GM12878 (cell line): Measurements from ENCODE around the gene MAGI1. TPM values are rescaled to one million over a fixed set of nuclear protein-coding genes. Genes with fewer than 3 reads are reported as not detected.

Source experiments
- ATAC-seq: fragments of 200-7000 bp; cut with Tn5 transposase; 3 replicates; pipeline ENCODE4 v1.9.1; 2020; ENCODE audit warnings: mild to moderate bottlenecking, moderate library complexity
- BruUV-seq: library from RNA; stranded (reverse); fragments of 400-500 nt; replicated peaks from 2 replicates; lab custom pipeline; 2021; lab: Mats Ljungman, UMichigan
- CTCF ChIA-PET: fragments of 300-600 bp; sonication (Branson Sonifier 250); formaldehyde crosslinking; extraction: SDS; loops from one replicate; lab custom pipeline; 2021; ENCODE audit warnings: inconsistent platforms; lab: Yijun Ruan, JAX
- POLR2A ChIA-PET: fragments of 350-600 bp; formaldehyde crosslinking; extraction: SDS; loops from one replicate; lab custom pipeline; 2021; ENCODE audit warnings: inconsistent platforms; lab: Charles Lee
- RAD21 ChIA-PET: fragments of 300-600 bp; sonication (Branson Sonifier 250); formaldehyde crosslinking; loops from one replicate; lab custom pipeline; 2023; ENCODE audit warnings: antibody characterized with exemption; ENCODE audit not compliant: unreplicated experiment; lab: Charles Lee
- SMC1A ChIA-PET: fragments of 300-600 bp; sonication (Branson Sonifier 250); formaldehyde crosslinking; loops from one replicate; lab custom pipeline; 2023; ENCODE audit not compliant: unreplicated experiment, uncharacterized antibody; lab: Charles Lee
- DNase-seq: peaks from one replicate; pipeline ENCODE4 v3.0.0-alpha.2; 2011; ENCODE audit warnings: low read depth, low spot score
- FAIRE-seq: peaks from 3 replicates; lab custom pipeline; 2011; peaks lifted over from hg19 to GRCh38; lab: Jason Lieb, UNC
- H2AFZ ChIP-seq: 2 replicates; pipeline ENCODE4 v1.6.0; 2011; ENCODE audit warnings: low read depth, low read length, control low read depth; ENCODE audit not compliant: control insufficient read depth
- H3K27ac ChIP-seq: 2 replicates; pipeline ENCODE4 v1.5.1; 2011; ENCODE audit warnings: control low read depth; ENCODE audit not compliant: control insufficient read depth, insufficient read depth
- H3K27me3 ChIP-seq, 2 experiments: replicated peaks in 1 of 2; 2 replicates each; pipeline versions ENCODE4 v1.6.0 to v1.6.1; 2011; ENCODE audit warnings: low read length in 1 of 2; ENCODE audit not compliant: control insufficient read depth in 2 of 2, insufficient read depth in 2 of 2
- H3K36me3 ChIP-seq, 2 experiments: 2 replicates each; pipeline ENCODE4 v1.5.1; 2011; ENCODE audit warnings: low read length in 1 of 2; ENCODE audit not compliant: control insufficient read depth in 2 of 2, insufficient read depth in 2 of 2
- H3K4me1 ChIP-seq: 2 replicates; pipeline ENCODE4 v1.6.1; 2011; ENCODE audit warnings: mild to moderate bottlenecking, low read length, moderate library complexity, mixed read lengths; ENCODE audit not compliant: control insufficient read depth, insufficient read depth
- H3K4me2 ChIP-seq: 2 replicates; pipeline ENCODE4 v1.6.0; 2011; ENCODE audit warnings: control low read depth; ENCODE audit not compliant: control insufficient read depth, insufficient read depth
- H3K4me3 ChIP-seq: fragments of 200-600 bp; sonication (generic); 2 replicates; pipeline ENCODE4 v1.5.1; 2016
- H3K79me2 ChIP-seq: 2 replicates; pipeline ENCODE4 v1.6.0; 2011; ENCODE audit warnings: low read length; ENCODE audit not compliant: control insufficient read depth, insufficient read depth
- H3K9ac ChIP-seq: 2 replicates; pipeline ENCODE4 v1.8.0; 2011; ENCODE audit warnings: low read length, control low read depth, mixed read lengths; ENCODE audit not compliant: control insufficient read depth, insufficient read depth
- H3K9me3 ChIP-seq: replicated peaks from 3 replicates; pipeline ENCODE4 v1.5.1; 2011; ENCODE audit warnings: mild to moderate bottlenecking, low read length; ENCODE audit not compliant: control insufficient read depth, insufficient read depth
- H4K20me1 ChIP-seq: 2 replicates; pipeline ENCODE4 v1.6.0; 2011; ENCODE audit not compliant: control insufficient read depth, insufficient read depth
- BHLHE40 ChIP-seq, 2 experiments: fragments of 450-650 bp in 1 of 2; IDR thresholded peaks; 2 replicates each; pipeline ENCODE4 v1.6.1; 2011 to 2017; ENCODE audit warnings: low read depth in 2 of 2, borderline replicate concordance in 1 of 2, improper control_type of control experiment in 1 of 2, low read length in 1 of 2, mild to moderate bottlenecking in 1 of 2
- FOXM1 ChIP-seq: IDR thresholded peaks from 2 replicates; pipeline ENCODE4 v1.6.1; 2012; ENCODE audit warnings: low read depth, mild to moderate bottlenecking, inconsistent platforms, low read length, moderate library complexity
- MEF2A ChIP-seq: IDR thresholded peaks from 2 replicates; pipeline ENCODE4 v1.6.1; 2011; ENCODE audit warnings: low read depth, mild to moderate bottlenecking, low read length, moderate library complexity; ENCODE audit not compliant: insufficient read depth
- MTA2 ChIP-seq: fragments of 450-650 bp; IDR thresholded peaks from 2 replicates; pipeline ENCODE4 v1.6.1; 2016; ENCODE audit warnings: low read depth, mild to moderate bottlenecking, moderate library complexity
- NFYA ChIP-seq: IDR thresholded peaks from 2 replicates; pipeline ENCODE4 v1.6.1; 2011; ENCODE audit warnings: low read depth, mild to moderate bottlenecking, low read length, improper control_type of control experiment, borderline replicate concordance
- PAX5 ChIP-seq: IDR thresholded peaks from 2 replicates; pipeline ENCODE4 v1.6.1; 2011; ENCODE audit warnings: low read depth, low read length, borderline replicate concordance
- RBBP5 ChIP-seq: fragments of 200-600 bp; sonication (generic); conservative IDR thresholded peaks from 2 replicates; pipeline ENCODE4 v1.6.1; 2016
- SMAD1 ChIP-seq: fragments of 450-650 bp; IDR thresholded peaks from 2 replicates; pipeline ENCODE4 v1.6.1; 2018; ENCODE audit warnings: mild to moderate bottlenecking, low read depth; ENCODE audit not compliant: partially characterized antibody
- ZNF274 ChIP-seq: IDR thresholded peaks from one replicate; pipeline ENCODE4 v1.8.0; 2011; ENCODE audit not compliant: insufficient read length, insufficient read depth
- ZNF622 ChIP-seq: fragments of 450-650 bp; IDR thresholded peaks from 2 replicates; pipeline ENCODE4 v1.6.1; 2017; ENCODE audit warnings: mild to moderate bottlenecking, inconsistent platforms
- WGBS: methylation state at CpG from one replicate; pipeline ENCODE4 v1.1.6; 2016; ENCODE audit warnings: low lambda C conversion rate; ENCODE audit not compliant: insufficient replicate concordance, insufficient coverage; ENCODE audit errors: missing lambda C conversion rate; 5-methylcytosine and 5-hydroxymethylcytosine counted together
- in situ Hi-C: fragments of 300-500 bp; cut with MboI; formaldehyde crosslinking; loops from 9 replicates; pipeline ENCODE4 v1.14.3; 2018; ENCODE audit warnings: mixed read lengths
- intact Hi-C: fragments of 100-400 bp; cut with micrococcal nuclease; formaldehyde crosslinking; loops from one replicate; pipeline ENCODE4 v1.14.2; 2022; ENCODE audit not compliant: unreplicated experiment
- polyA plus RNA-seq, 11 experiments: library from polyadenylated mRNA; depleted of rRNA in 4 of 11; unstranded in 6 of 11; stranded (reverse) in 5 of 11; fragments of >200 nt; fragmentation: Nextera tagmentation in 4 of 11; fragmentation: Illumina TruSeq in 1 of 11; extraction: Ambion mirVana in 4 of 11; extraction: Trizol in 1 of 11; gene quantifications; 1 replicate in 1 of 11; 2 replicates in 10 of 11; pipeline versions ENCODE4 v1.2.1 to v1.2.3, GENCODE V29; 2011 to 2016; ENCODE audit warnings: inconsistent platforms in 2 of 11, missing spikeins in 2 of 11, low read depth in 1 of 11
- total RNA-seq, 4 experiments: library from RNA; depleted of rRNA in 3 of 4; stranded (reverse); fragments of >200 nt in 3 of 4; fragmentation: Illumina TruSeq in 1 of 4; extraction: Trizol in 1 of 4; gene quantifications; 2 replicates each; pipeline versions ENCODE4 v1.2.1 to v1.2.3, GENCODE V29; 2013 to 2021
- TF ChIP-seq, protein P1 (sequence below), 3 experiments: IDR thresholded peaks in 2 of 3; conservative IDR thresholded peaks in 1 of 3; 2 replicates each; pipeline ENCODE4 v1.5.1; 2011; ENCODE audit warnings: low read depth in 3 of 3, low read length in 3 of 3, mild to moderate bottlenecking in 3 of 3, control low read depth in 2 of 3, moderate library complexity in 2 of 3, inconsistent platforms in 1 of 3, mixed read lengths in 1 of 3; ENCODE audit not compliant: control insufficient read depth in 2 of 3, insufficient read depth in 1 of 3; ENCODE audit errors: extremely low read depth in 1 of 3
- TF ChIP-seq, protein P2 (sequence below): fragments of 450-650 bp; IDR thresholded peaks from 2 replicates; pipeline ENCODE4 v1.6.1; 2017; ENCODE audit warnings: mild to moderate bottlenecking, low read depth, inconsistent platforms; ENCODE audit not compliant: poor library complexity, severe bottlenecking
- TF ChIP-seq, protein P3 (sequence below): IDR thresholded peaks from 2 replicates; pipeline ENCODE4 v1.6.1; 2011; ENCODE audit warnings: low read depth, low read length, improper control_type of control experiment, borderline replicate concordance
- TF ChIP-seq, protein P4 (sequence below): fragments of 450-650 bp; formaldehyde crosslinking; IDR thresholded peaks from 2 replicates; pipeline ENCODE4 v1.4.0; 2022; ENCODE audit warnings: mild to moderate bottlenecking, moderate library complexity

The MAGI1 gene
- total and polyA plus RNA-seq, 10 of the 15 experiments (the other 5 are each of a cell fraction or from before 2014, with no cell fraction given): 0.02 to 3.3 (median 0.29) TPM; not detected in 1

DNA sequence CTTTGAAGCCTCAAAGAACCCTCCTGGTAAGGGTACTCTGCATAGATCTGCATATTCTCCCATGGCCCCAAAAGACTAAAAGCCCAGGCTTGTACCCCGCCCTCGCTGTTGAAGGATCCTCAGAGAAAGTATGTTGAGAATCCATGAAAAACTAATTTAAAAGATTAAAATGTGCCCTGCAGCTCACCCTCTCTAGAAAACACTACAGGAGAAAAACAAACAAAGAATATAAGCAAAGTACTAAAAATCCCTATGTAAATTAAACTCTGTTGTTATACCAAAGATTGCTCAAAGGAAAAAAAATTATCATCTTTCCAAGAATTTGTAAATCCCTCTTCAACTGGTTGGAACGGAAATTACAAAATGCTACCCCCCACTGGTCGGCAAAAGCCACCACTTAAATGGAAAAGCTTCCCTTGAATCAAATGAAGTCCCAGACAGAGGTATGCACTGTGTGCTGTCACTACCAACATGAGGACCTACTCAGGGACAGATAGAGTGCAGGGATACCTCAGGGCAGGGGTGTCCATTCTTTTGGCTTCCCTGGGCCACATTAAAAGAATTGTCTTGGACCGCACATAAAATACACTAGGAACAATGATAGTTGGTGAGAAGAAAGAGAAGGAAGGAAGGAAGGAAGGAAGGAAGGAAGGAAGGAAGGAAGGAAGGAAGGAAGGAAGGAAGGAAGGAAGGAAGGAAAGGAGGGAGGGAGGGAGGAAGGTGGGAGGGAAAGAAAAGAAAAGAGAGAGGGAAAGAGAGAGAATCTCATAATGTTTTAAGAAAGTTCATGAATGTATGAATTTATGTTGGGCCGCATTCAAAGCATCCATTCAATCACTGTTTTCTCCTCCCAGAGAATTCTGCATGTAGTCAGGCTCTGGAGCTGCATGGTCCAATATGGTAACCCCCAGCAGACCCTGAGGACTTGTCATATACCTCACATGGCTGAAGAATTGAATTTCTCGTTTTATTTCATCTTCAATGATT lies 88.1 kb downstream of the MAGI1 start:
- ChIA-PET RAD21 (no interaction called here), CTCF (no interaction called here), POLR2A (no interaction called here), SMC1A (no interaction called here)
- DNase-seq: no peak
- Histone ChIP-seq H3K9ac (no peak overlapping the region), H3K79me2 (no peaks in the 10 kb centered on the region), H3K9me3 (no peaks in the 10 kb centered on the region), H3K4me1 (no peaks in the 10 kb centered on the region), H3K4me2 (no peak overlapping the region), H2AFZ (no peak overlapping the region), H3K4me3 (no peak overlapping the region), H3K27me3 (no peaks in the 10 kb centered on the region), H3K27ac (no peak overlapping the region), H4K20me1 (no peaks in the 10 kb centered on the region), H3K36me3 (no peaks in the 10 kb centered on the region)
- BruUV-seq: no TSS peak
- intact Hi-C loops: no loop called here
- FAIRE-seq: no peak
- 24% methylated on average over 7 of the region's 7 CpGs for WGBS
- ATAC-seq: no peak
- in situ Hi-C loops: no loop called here
- TF ChIP-seq, protein P1, sequence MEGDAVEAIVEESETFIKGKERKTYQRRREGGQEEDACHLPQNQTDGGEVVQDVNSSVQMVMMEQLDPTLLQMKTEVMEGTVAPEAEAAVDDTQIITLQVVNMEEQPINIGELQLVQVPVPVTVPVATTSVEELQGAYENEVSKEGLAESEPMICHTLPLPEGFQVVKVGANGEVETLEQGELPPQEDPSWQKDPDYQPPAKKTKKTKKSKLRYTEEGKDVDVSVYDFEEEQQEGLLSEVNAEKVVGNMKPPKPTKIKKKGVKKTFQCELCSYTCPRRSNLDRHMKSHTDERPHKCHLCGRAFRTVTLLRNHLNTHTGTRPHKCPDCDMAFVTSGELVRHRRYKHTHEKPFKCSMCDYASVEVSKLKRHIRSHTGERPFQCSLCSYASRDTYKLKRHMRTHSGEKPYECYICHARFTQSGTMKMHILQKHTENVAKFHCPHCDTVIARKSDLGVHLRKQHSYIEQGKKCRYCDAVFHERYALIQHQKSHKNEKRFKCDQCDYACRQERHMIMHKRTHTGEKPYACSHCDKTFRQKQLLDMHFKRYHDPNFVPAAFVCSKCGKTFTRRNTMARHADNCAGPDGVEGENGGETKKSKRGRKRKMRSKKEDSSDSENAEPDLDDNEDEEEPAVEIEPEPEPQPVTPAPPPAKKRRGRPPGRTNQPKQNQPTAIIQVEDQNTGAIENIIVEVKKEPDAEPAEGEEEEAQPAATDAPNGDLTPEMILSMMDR (IDR thresholded peaks at IDR 0.05 in 2 of 3, conservative IDR thresholded peaks at IDR 0.05 in 1 of 3; ENCODE audit: control insufficient read depth in 2 of 3, extremely low read depth in 1 of 3, insufficient read depth in 1 of 3, low read depth in 3 of 3, low read length in 3 of 3): no peak
- TF ChIP-seq NFYA: no peak
- TF ChIP-seq, protein P2, sequence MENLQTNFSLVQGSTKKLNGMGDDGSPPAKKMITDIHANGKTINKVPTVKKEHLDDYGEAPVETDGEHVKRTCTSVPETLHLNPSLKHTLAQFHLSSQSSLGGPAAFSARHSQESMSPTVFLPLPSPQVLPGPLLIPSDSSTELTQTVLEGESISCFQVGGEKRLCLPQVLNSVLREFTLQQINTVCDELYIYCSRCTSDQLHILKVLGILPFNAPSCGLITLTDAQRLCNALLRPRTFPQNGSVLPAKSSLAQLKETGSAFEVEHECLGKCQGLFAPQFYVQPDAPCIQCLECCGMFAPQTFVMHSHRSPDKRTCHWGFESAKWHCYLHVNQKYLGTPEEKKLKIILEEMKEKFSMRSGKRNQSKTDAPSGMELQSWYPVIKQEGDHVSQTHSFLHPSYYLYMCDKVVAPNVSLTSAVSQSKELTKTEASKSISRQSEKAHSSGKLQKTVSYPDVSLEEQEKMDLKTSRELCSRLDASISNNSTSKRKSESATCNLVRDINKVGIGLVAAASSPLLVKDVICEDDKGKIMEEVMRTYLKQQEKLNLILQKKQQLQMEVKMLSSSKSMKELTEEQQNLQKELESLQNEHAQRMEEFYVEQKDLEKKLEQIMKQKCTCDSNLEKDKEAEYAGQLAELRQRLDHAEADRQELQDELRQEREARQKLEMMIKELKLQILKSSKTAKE: no peak
- TF ChIP-seq FOXM1: no peak
- TF ChIP-seq, protein P3, sequence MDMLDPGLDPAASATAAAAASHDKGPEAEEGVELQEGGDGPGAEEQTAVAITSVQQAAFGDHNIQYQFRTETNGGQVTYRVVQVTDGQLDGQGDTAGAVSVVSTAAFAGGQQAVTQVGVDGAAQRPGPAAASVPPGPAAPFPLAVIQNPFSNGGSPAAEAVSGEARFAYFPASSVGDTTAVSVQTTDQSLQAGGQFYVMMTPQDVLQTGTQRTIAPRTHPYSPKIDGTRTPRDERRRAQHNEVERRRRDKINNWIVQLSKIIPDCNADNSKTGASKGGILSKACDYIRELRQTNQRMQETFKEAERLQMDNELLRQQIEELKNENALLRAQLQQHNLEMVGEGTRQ: no peak
- TF ChIP-seq RBBP5: no peak
- no peak for TF ChIP-seq PAX5
- no peak for TF ChIP-seq ZNF622
- TF ChIP-seq, protein P4, sequence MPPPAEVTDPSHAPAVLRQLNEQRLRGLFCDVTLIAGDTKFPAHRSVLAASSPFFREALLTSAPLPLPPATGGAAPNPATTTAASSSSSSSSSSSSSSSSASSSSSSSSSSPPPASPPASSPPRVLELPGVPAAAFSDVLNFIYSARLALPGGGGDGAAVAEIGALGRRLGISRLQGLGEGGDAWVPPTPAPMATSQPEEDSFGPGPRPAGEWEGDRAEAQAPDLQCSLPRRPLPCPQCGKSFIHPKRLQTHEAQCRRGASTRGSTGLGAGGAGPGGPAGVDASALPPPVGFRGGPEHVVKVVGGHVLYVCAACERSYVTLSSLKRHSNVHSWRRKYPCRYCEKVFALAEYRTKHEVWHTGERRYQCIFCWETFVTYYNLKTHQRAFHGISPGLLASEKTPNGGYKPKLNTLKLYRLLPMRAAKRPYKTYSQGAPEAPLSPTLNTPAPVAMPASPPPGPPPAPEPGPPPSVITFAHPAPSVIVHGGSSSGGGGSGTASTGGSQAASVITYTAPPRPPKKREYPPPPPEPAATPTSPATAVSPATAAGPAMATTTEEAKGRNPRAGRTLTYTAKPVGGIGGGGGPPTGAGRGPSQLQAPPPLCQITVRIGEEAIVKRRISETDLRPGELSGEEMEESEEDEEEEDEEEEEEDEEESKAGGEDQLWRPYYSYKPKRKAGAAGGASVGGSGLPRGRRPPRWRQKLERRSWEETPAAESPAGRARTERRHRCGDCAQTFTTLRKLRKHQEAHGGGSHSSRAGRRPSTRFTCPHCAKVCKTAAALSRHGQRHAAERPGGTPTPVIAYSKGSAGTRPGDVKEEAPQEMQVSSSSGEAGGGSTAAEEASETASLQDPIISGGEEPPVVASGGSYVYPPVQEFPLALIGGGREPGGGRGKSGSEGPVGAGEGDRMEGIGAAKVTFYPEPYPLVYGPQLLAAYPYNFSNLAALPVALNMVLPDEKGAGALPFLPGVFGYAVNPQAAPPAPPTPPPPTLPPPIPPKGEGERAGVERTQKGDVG (CRISPR knock-in tag): no peak
- TF ChIP-seq SMAD1: no peak
- no peak for TF ChIP-seq MTA2
- TF ChIP-seq MEF2A: no peak
- TF ChIP-seq BHLHE40 (IDR thresholded peaks at IDR 0.05; ENCODE audit: borderline replicate concordance in 1 of 2, low read depth in 2 of 2, low read length in 1 of 2): no peak
- TF ChIP-seq ZNF274: no peak
